H9 (cell line): ENCODE data around the gene SIM1. TPM values are rescaled to one million over a fixed set of nuclear protein-coding genes. Genes with fewer than 3 reads are reported as not detected.

Experiments used
- DNase-seq: peaks from one replicate; pipeline ENCODE4 v3.0.0-alpha.2; 2017
- H2AFZ ChIP-seq: one replicate; pipeline ENCODE4 v1.6.1; 2013; ENCODE audit warnings: mild to moderate bottlenecking, low read length, control low read depth, moderate library complexity
- H2AK5ac ChIP-seq: 2 replicates; pipeline ENCODE4 v1.6.1; 2013; ENCODE audit warnings: low read length, control low read depth, mixed read lengths; ENCODE audit not compliant: insufficient read length
- H2BK120ac ChIP-seq: one replicate; pipeline ENCODE4 v1.6.1; 2013; ENCODE audit warnings: low read depth, mild to moderate bottlenecking, low read length, control low read depth, inconsistent platforms; ENCODE audit not compliant: poor library complexity, severe bottlenecking
- H2BK12ac ChIP-seq: 2 replicates; pipeline ENCODE4 v1.6.1; 2013; ENCODE audit warnings: low read length, control low read depth, mixed read lengths, low read depth; ENCODE audit not compliant: insufficient read length
- H2BK15ac ChIP-seq: 2 replicates; pipeline ENCODE4 v1.6.1; 2013; ENCODE audit warnings: low read depth, low read length, control low read depth
- H2BK20ac ChIP-seq: one replicate; pipeline ENCODE4 v1.6.1; 2013; ENCODE audit warnings: low read depth, mild to moderate bottlenecking, low read length, control low read depth, inconsistent platforms; ENCODE audit not compliant: poor library complexity, severe bottlenecking
- H2BK5ac ChIP-seq: 2 replicates; pipeline ENCODE4 v1.6.1; 2013; ENCODE audit warnings: low read length, control low read depth, mixed read lengths; ENCODE audit not compliant: insufficient read length
- H3K14ac ChIP-seq: 2 replicates; pipeline ENCODE4 v1.6.1; 2013; ENCODE audit warnings: low read length, control low read depth; ENCODE audit not compliant: insufficient read depth
- H3K18ac ChIP-seq: 2 replicates; pipeline ENCODE4 v1.6.1; 2013; ENCODE audit warnings: low read depth, mild to moderate bottlenecking, mixed read lengths, low read length, control low read depth; ENCODE audit not compliant: insufficient read length
- H3K23ac ChIP-seq: 2 replicates; pipeline ENCODE4 v1.6.1; 2013; ENCODE audit warnings: low read length, control low read depth, mixed read lengths, low read depth; ENCODE audit not compliant: insufficient read length
- H3K23me2 ChIP-seq: 2 replicates; pipeline ENCODE4 v1.6.1; 2013; ENCODE audit warnings: low read depth, mild to moderate bottlenecking, mixed read lengths, low read length, control low read depth; ENCODE audit not compliant: insufficient read length, poor library complexity, severe bottlenecking
- H3K27ac ChIP-seq: 2 replicates; pipeline ENCODE4 v1.5.1; 2013; ENCODE audit warnings: low read length, control low read depth, mixed read lengths, low read depth; ENCODE audit not compliant: insufficient read length
- H3K27me3 ChIP-seq: 2 replicates; pipeline ENCODE4 v1.6.1; 2013; ENCODE audit warnings: low read length, control low read depth, inconsistent platforms; ENCODE audit not compliant: insufficient read depth
- H3K4ac ChIP-seq: 2 replicates; pipeline ENCODE4 v1.6.1; 2013; ENCODE audit warnings: low read depth, mild to moderate bottlenecking, control low read depth, inconsistent platforms, low read length, moderate library complexity
- H3K4me1 ChIP-seq: 2 replicates; pipeline ENCODE4 v1.6.1; 2013; ENCODE audit warnings: low read length, control low read depth, inconsistent platforms; ENCODE audit not compliant: insufficient read depth
- H3K4me2 ChIP-seq: 2 replicates; pipeline ENCODE4 v1.6.1; 2013; ENCODE audit warnings: low read length, control low read depth, mixed read lengths; ENCODE audit not compliant: insufficient read length, insufficient read depth
- H3K56ac ChIP-seq: 2 replicates; pipeline ENCODE4 v1.6.1; 2013; ENCODE audit warnings: low read depth, mild to moderate bottlenecking, mixed read lengths, low read length, control low read depth; ENCODE audit not compliant: insufficient read length
- H3K79me1 ChIP-seq: 2 replicates; pipeline ENCODE4 v1.6.1; 2013; ENCODE audit warnings: low read depth, mild to moderate bottlenecking, moderate library complexity, low read length, control low read depth, inconsistent platforms; ENCODE audit not compliant: insufficient read depth, poor library complexity, severe bottlenecking
- H3K79me2 ChIP-seq: 2 replicates; pipeline ENCODE4 v1.6.1; 2013; ENCODE audit warnings: low read length, control low read depth, inconsistent platforms; ENCODE audit not compliant: insufficient read depth
- H3K9ac ChIP-seq: 2 replicates; pipeline ENCODE4 v1.6.1; 2013; ENCODE audit warnings: low read length, control low read depth, mixed read lengths; ENCODE audit not compliant: insufficient read length; ENCODE audit errors: extremely low read depth
- H3K9me3 ChIP-seq: one replicate; pipeline ENCODE4 v1.6.1; 2013; ENCODE audit warnings: low read depth, low read length, inconsistent platforms; ENCODE audit not compliant: control insufficient read depth
- H3T11ph ChIP-seq: one replicate; pipeline ENCODE4 v1.6.1; 2013; ENCODE audit warnings: mild to moderate bottlenecking, low read length, control low read depth, inconsistent platforms
- H4K20me1 ChIP-seq: one replicate; pipeline ENCODE4 v1.6.1; 2013; ENCODE audit not compliant: control insufficient read depth, insufficient read length, insufficient read depth
- H4K5ac ChIP-seq: 2 replicates; pipeline ENCODE4 v1.6.1; 2013; ENCODE audit warnings: low read depth, mild to moderate bottlenecking, mixed read lengths, low read length, control low read depth; ENCODE audit not compliant: insufficient read length
- H4K8ac ChIP-seq: replicated peaks from 2 replicates; pipeline ENCODE4 v1.6.1; 2013; ENCODE audit warnings: low read length, control low read depth, mixed read lengths, low read depth; ENCODE audit not compliant: insufficient read length
- H4K91ac ChIP-seq: 2 replicates; pipeline ENCODE4 v1.6.1; 2013; ENCODE audit warnings: low read depth, mild to moderate bottlenecking, moderate library complexity, mixed read lengths, low read length, control low read depth; ENCODE audit not compliant: insufficient read length
- H3K27ac Mint-ChIP-seq, 3 experiments: 2 replicates in 2 of 3; 3 replicates in 1 of 3; pipeline ENCODE4 v1.8.0; 2020 to 2021; ENCODE audit warnings: mixed read lengths in 3 of 3, mild to moderate bottlenecking in 1 of 3, moderate library complexity in 1 of 3
- H3K27me3 Mint-ChIP-seq: 2 replicates; pipeline ENCODE4 v1.8.0; 2021; ENCODE audit warnings: low read depth, mild to moderate bottlenecking, moderate library complexity, mixed read lengths
- H3K36me3 Mint-ChIP-seq, 3 experiments: 2 replicates in 2 of 3; 3 replicates in 1 of 3; pipeline ENCODE4 v1.8.0; 2020 to 2021; ENCODE audit warnings: low read depth in 3 of 3, mixed read lengths in 3 of 3; ENCODE audit not compliant: insufficient read depth in 1 of 3
- H3K4me1 Mint-ChIP-seq, 2 experiments: 2 replicates each; pipeline ENCODE4 v1.8.0; 2020; ENCODE audit warnings: mixed read lengths in 2 of 2
- H3K4me3 Mint-ChIP-seq, 2 experiments: 2 replicates in 1 of 2; 3 replicates in 1 of 2; pipeline ENCODE4 v1.8.0; 2020 to 2021; ENCODE audit warnings: mild to moderate bottlenecking in 2 of 2, mixed read lengths in 2 of 2, moderate library complexity in 1 of 2
- H3K9me3 Mint-ChIP-seq, 2 experiments: 2 replicates in 1 of 2; 3 replicates in 1 of 2; pipeline ENCODE4 v1.8.0; 2020; ENCODE audit warnings: mild to moderate bottlenecking in 2 of 2, mixed read lengths in 2 of 2, moderate library complexity in 1 of 2
- WGBS: extraction: QIAGEN DNeasy Blood & Tissue Kit; methylation state at CpG from one replicate; pipeline ENCODE4 v1.1.7; 2013; ENCODE audit warnings: missing lambda C conversion rate, low lambda C conversion rate, mixed read lengths; ENCODE audit not compliant: insufficient read length; ENCODE audit errors: extremely low coverage; 5-methylcytosine and 5-hydroxymethylcytosine counted together
- total RNA-seq: library from RNA; stranded (reverse); gene quantifications from 2 replicates; pipeline ENCODE4 v1.2.1, GENCODE V29; 2021
- TF ChIP-seq, protein P1 (sequence below): fragments of 200-600 bp; sonication (generic); conservative IDR thresholded peaks from 3 replicates; pipeline ENCODE4 v1.8.0; 2021; ENCODE audit warnings: antibody characterized with exemption, mild to moderate bottlenecking

The SIM1 gene
- total RNA-seq, 1 experiment from 2014 or later: not detected

DNA sequence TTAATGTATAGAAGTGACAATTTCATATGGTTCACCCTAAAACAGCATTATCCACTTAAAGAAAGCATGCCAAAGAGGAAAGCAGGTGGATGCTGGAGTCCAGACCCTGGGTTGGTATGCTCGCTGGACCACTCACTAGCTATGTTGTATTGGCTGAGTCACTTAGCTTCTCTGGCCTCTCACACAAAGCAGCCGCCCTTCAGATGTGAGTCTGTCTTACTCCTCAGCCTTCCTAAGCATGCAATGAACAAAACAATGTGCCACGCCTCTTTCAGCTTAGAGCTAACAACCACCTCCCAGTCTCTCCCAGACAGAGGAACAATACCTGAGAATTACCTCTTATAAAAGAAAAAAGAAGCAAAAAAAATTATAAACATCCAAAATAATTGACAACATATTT lies 29.4 kb downstream of the SIM1 start:
- Histone ChIP-seq H3K14ac (no peak overlapping the region), H3K9me3 (no peaks in the 10 kb centered on the region), H3K23me2 (no peaks in the 10 kb centered on the region), H3K56ac (no peak overlapping the region), H2BK15ac (no peak overlapping the region), H2BK20ac (no peak overlapping the region), H3T11ph (no peak overlapping the region), H3K79me2 (no peaks in the 10 kb centered on the region), H3K23ac (no peak overlapping the region), H3K18ac (no peak overlapping the region), H2AFZ (no peak overlapping the region), H3K79me1 (no peaks in the 10 kb centered on the region), H4K20me1 (no peaks in the 10 kb centered on the region), H3K9ac (no peak overlapping the region), H3K4ac (no peak overlapping the region), H3K27me3 (no peaks in the 10 kb centered on the region), H2BK12ac (no peak overlapping the region), H4K8ac (no peak overlapping the region), H2BK5ac (no peak overlapping the region), H3K4me2 (no peak overlapping the region), H3K27ac (no peak overlapping the region), H4K5ac (no peak overlapping the region), H4K91ac (no peak overlapping the region), H3K4me1 (no peaks in the 10 kb centered on the region), H2BK120ac (no peak overlapping the region), H2AK5ac (no peak overlapping the region)
- peaks cover 9% of the 10 kb centered on the region for H3K27me3 Mint-ChIP-seq
- no peaks in the 10 kb centered on the region for H3K36me3 Mint-ChIP-seq
- H3K27ac Mint-ChIP-seq: no peak overlapping the region
- no CpG with 5 or more reads among the region's 3 CpGs for WGBS
- DNase-seq: no peak
- TF ChIP-seq, protein P1, sequence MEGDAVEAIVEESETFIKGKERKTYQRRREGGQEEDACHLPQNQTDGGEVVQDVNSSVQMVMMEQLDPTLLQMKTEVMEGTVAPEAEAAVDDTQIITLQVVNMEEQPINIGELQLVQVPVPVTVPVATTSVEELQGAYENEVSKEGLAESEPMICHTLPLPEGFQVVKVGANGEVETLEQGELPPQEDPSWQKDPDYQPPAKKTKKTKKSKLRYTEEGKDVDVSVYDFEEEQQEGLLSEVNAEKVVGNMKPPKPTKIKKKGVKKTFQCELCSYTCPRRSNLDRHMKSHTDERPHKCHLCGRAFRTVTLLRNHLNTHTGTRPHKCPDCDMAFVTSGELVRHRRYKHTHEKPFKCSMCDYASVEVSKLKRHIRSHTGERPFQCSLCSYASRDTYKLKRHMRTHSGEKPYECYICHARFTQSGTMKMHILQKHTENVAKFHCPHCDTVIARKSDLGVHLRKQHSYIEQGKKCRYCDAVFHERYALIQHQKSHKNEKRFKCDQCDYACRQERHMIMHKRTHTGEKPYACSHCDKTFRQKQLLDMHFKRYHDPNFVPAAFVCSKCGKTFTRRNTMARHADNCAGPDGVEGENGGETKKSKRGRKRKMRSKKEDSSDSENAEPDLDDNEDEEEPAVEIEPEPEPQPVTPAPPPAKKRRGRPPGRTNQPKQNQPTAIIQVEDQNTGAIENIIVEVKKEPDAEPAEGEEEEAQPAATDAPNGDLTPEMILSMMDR: no peak
- no peak overlapping the region for H3K4me3 Mint-ChIP-seq
- H3K9me3 Mint-ChIP-seq: no peaks in the 10 kb centered on the region
- H3K4me1 Mint-ChIP-seq: peaks cover 9 to 23% of the 10 kb centered on the region in 2 experiments
